Tibial nerve (tissue), 4 donors: ENCODE results near the gene KDM5B. TPM values are rescaled to one million over a fixed set of nuclear protein-coding genes. Genes with fewer than 3 reads are reported as not detected.

Source experiments
- DNase-seq, 2 donors: peaks; one replicate each; pipeline ENCODE4 v3.0.0-alpha.2; 2019; ENCODE audit warnings: low spot score in 2 of 2
- H3K27ac ChIP-seq, 4 donors: fragments of 200-600 bp; sonication (generic) in 3 of 4; one replicate each; pipeline ENCODE4 v1.5.1; 2017 to 2019; ENCODE audit warnings: mild to moderate bottlenecking in 1 of 4
- H3K27me3 ChIP-seq, 2 donors: fragments of 200-600 bp; sonication (generic) in 1 of 2; one replicate each; pipeline versions ENCODE4 v1.5.1 to v1.6.0; 2017 to 2019
- H3K36me3 ChIP-seq, 3 donors: fragments of 200-600 bp; sonication (generic); one replicate each; pipeline ENCODE4 v1.5.1; 2018 to 2019
- H3K4me1 ChIP-seq, 4 donors: fragments of 200-600 bp; sonication (generic) in 3 of 4; one replicate each; pipeline ENCODE4 v1.5.1; 2017 to 2019
- H3K4me3 ChIP-seq, 4 donors: fragments of 200-600 bp; sonication (generic) in 3 of 4; one replicate each; pipeline ENCODE4 v1.5.1; 2017 to 2019; ENCODE audit warnings: mild to moderate bottlenecking in 1 of 4, moderate library complexity in 1 of 4
- H3K9me3 ChIP-seq, 4 donors: fragments of 200-600 bp; sonication (generic) in 3 of 4; one replicate each; pipeline ENCODE4 v1.5.1; 2017 to 2019
- EP300 ChIP-seq, 2 donors: sonication (generic); formaldehyde crosslinking; IDR thresholded peaks; one replicate each; pipeline ENCODE4 v1.6.1; 2017; ENCODE audit warnings: antibody characterized with exemption in 2 of 2, mild to moderate bottlenecking in 1 of 2
- POLR2A ChIP-seq, 2 donors: fragments of 450-650 bp; IDR thresholded peaks; one replicate each; pipeline ENCODE4 v1.6.1; 2017; ENCODE audit warnings: antibody characterized with exemption in 2 of 2, mild to moderate bottlenecking in 2 of 2, moderate library complexity in 2 of 2
- WGBS, 2 donors: methylation state at CpG; one replicate each; pipeline ENCODE4 v1.1.5; 2018; 5-methylcytosine and 5-hydroxymethylcytosine counted together
- total RNA-seq, 4 donors: library from RNA; depleted of rRNA; stranded (reverse); fragments of >200 nt; gene quantifications; one replicate each; pipeline ENCODE4 v1.1.0, GENCODE V29; 2016
- TF ChIP-seq, protein P1 (sequence below), 5 experiments: fragments of 200-600 bp in 3 of 5; fragments of 450-650 bp in 2 of 5; sonication (generic) in 3 of 5; IDR thresholded peaks; one replicate each; pipeline ENCODE4 v1.5.1; 2016 to 2019; ENCODE audit warnings: antibody characterized with exemption in 5 of 5, mild to moderate bottlenecking in 3 of 5, moderate library complexity in 2 of 5

The KDM5B gene
- total RNA-seq, 4 donors from 2014 or later, result 39.8 to 61.5 (median 41.2) TPM

GRCh38 chr1:202765721-202766120 lies 42.5 kb downstream of the KDM5B start:
- peaks cover 0 to 60% (median 10%) of the 10 kb centered on the region in 3 donors for H3K36me3 ChIP-seq
- H3K4me3 ChIP-seq, result no peak overlapping the region
- H3K9me3 ChIP-seq, result no peaks in the 10 kb centered on the region
- H3K27ac ChIP-seq, result no peak overlapping the region
- no peaks in the 10 kb centered on the region for H3K4me1 ChIP-seq
- 85 to 88% methylated on average over 1 of the region's 1 CpG for WGBS, 2 donors
- DNase-seq, result no peak
- H3K27me3 ChIP-seq, result no peaks in the 10 kb centered on the region
- TF ChIP-seq, protein P1, sequence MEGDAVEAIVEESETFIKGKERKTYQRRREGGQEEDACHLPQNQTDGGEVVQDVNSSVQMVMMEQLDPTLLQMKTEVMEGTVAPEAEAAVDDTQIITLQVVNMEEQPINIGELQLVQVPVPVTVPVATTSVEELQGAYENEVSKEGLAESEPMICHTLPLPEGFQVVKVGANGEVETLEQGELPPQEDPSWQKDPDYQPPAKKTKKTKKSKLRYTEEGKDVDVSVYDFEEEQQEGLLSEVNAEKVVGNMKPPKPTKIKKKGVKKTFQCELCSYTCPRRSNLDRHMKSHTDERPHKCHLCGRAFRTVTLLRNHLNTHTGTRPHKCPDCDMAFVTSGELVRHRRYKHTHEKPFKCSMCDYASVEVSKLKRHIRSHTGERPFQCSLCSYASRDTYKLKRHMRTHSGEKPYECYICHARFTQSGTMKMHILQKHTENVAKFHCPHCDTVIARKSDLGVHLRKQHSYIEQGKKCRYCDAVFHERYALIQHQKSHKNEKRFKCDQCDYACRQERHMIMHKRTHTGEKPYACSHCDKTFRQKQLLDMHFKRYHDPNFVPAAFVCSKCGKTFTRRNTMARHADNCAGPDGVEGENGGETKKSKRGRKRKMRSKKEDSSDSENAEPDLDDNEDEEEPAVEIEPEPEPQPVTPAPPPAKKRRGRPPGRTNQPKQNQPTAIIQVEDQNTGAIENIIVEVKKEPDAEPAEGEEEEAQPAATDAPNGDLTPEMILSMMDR (IDR thresholded peaks at IDR 0.05), result no peak
- TF ChIP-seq EP300 (IDR thresholded peaks at IDR 0.05), result no peak
- TF ChIP-seq POLR2A (IDR thresholded peaks at IDR 0.05), result no peak

GRCh38 chr1:202762019-202762418 lies 46.2 kb downstream of the KDM5B start:
- no peak overlapping the region for H3K4me3 ChIP-seq
- 52 to 63% methylated on average over 2 of the region's 2 CpGs for WGBS, 2 donors
- no peaks in the 10 kb centered on the region for H3K4me1 ChIP-seq
- H3K27me3 ChIP-seq, result no peaks in the 10 kb centered on the region
- DNase-seq, result no peak
- H3K27ac ChIP-seq, result no peak overlapping the region
- peaks cover 0 to 86% (median 10%) of the 10 kb centered on the region in 3 donors for H3K36me3 ChIP-seq
- no peak for TF ChIP-seq POLR2A (IDR thresholded peaks at IDR 0.05)
- TF ChIP-seq, protein P1 (IDR thresholded peaks at IDR 0.05), result no peak
- no peak for TF ChIP-seq EP300 (IDR thresholded peaks at IDR 0.05)
- no peaks in the 10 kb centered on the region for H3K9me3 ChIP-seq

DNA sequence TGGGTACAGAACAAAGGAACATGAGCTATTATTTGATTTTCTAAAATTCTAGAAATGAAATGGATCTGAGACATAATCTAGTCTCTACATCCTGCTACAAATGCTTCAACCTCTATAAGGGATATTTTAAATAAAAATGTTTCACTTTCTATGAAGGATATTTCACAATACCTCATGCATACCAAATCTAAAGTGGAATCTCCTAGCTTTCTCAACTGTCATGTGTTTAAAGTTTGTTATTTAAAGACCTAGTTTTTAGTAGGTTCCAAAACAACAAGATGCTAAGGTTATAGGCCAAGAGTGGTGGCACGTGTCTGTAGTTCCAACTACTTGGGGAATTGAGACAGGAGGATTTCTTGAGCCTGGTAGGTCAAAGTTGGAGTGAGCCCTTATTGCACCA lies 47.6 kb downstream of the KDM5B start:
- H3K4me1 ChIP-seq, result no peaks in the 10 kb centered on the region
- DNase-seq, result no peak
- 59 to 61% methylated on average over 1 of the region's 1 CpG for WGBS, 2 donors
- peaks cover 0 to 86% (median 3%) of the 10 kb centered on the region in 3 donors for H3K36me3 ChIP-seq
- no peaks in the 10 kb centered on the region for H3K9me3 ChIP-seq
- no peak overlapping the region for H3K4me3 ChIP-seq
- H3K27ac ChIP-seq, result no peak overlapping the region
- TF ChIP-seq EP300 (IDR thresholded peaks at IDR 0.05), result no peak
- TF ChIP-seq, protein P1 (IDR thresholded peaks at IDR 0.05), result no peak
- TF ChIP-seq POLR2A (IDR thresholded peaks at IDR 0.05), result no peak
- no peaks in the 10 kb centered on the region for H3K27me3 ChIP-seq

DNA sequence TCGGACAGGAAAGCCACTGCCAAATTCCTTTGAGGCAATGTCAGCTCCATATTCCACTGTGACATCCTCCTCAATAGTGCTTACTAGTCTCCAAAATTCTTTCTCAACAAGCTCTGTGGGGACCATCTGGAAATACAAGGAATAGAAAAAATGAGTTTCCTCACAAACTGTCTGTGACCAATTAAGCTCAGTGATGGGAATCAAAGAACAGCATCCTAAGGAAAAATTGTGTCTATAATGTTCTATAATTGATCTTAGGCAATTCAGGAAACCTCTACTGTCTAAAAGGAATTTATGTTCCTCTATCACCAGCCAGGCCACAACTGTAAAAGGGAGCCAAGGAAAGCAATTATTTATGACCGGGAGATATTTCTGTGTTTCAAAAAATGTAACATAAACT lies 51.8 kb downstream of the KDM5B start:
- H3K9me3 ChIP-seq, result no peaks in the 10 kb centered on the region
- WGBS, 2 donors, result 84% methylated on average over 2 of the region's 2 CpGs

DNA sequence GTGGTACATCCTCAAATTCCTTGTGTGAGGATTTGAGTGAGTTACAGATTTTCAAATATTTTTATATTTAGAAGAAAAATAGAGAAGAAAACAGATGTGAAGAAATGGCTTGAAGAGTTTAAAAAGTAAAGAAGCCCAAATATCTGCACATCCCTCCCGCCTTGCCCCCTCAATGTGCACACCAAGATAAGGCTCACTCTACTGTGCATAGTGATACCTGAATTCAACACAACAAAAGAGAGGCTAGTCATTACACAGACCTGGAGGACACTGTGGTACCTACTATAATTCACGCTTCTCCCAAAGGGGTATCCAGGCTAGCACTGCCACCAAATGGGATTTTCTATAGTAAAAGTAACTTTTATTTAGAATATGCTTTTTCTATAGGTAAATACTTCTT lies 53.9 kb downstream of the KDM5B start:
- no peaks in the 10 kb centered on the region for H3K9me3 ChIP-seq
- 93 to 95% methylated on average over 2 of the region's 2 CpGs for WGBS, 2 donors
- H3K4me1 ChIP-seq, result no peaks in the 10 kb centered on the region
- peaks cover 0 to 89% (median 0%) of the 10 kb centered on the region in 3 donors for H3K36me3 ChIP-seq
- no peak overlapping the region for H3K27ac ChIP-seq
- TF ChIP-seq, protein P1 (IDR thresholded peaks at IDR 0.05), result no peak
- TF ChIP-seq POLR2A (IDR thresholded peaks at IDR 0.05) (no peak), EP300 (IDR thresholded peaks at IDR 0.05) (no peak)
- no peak for DNase-seq
- no peak overlapping the region for H3K4me3 ChIP-seq
- H3K27me3 ChIP-seq, result no peaks in the 10 kb centered on the region

More for the DNA sequence above, 51.8 kb downstream of the KDM5B start:
- TF ChIP-seq POLR2A (IDR thresholded peaks at IDR 0.05) (no peak), EP300 (IDR thresholded peaks at IDR 0.05) (no peak)
- TF ChIP-seq, protein P1 (IDR thresholded peaks at IDR 0.05), result no peak
- Histone ChIP-seq H3K4me3 (no peak overlapping the region), H3K4me1 (no peaks in the 10 kb centered on the region), H3K27me3 (no peaks in the 10 kb centered on the region), H3K27ac (no peak overlapping the region), H3K36me3 (peaks cover 0 to 99% (median 0%) of the 10 kb centered on the region in 3 donors)
- no peak for DNase-seq
